DND-41 (cell line): ENCODE results near the gene MAST2.

Experiments used
- CTCF ChIP-seq: IDR thresholded peaks from 2 replicates; pipeline ENCODE4 v1.5.1; 2012; ENCODE audit warnings: borderline replicate concordance, low read length, moderate library complexity, mild to moderate bottlenecking; ENCODE audit not compliant: poor library complexity, severe bottlenecking; ENCODE audit errors: extremely low read depth
- EZH2 ChIP-seq: IDR thresholded peaks from 3 replicates; pipeline ENCODE4 v1.6.1; 2012; ENCODE audit warnings: borderline replicate concordance, low read depth, mild to moderate bottlenecking, moderate library complexity, low read length, inconsistent platforms; ENCODE audit not compliant: severe bottlenecking

- TF ChIP-seq CTCF: no peak
- TF ChIP-seq EZH2: no peak
Observed at GRCh38 chr1:45846931-45847330, 43.5 kb downstream of the MAST2 start.
